ENCODE data around the gene GPALPP1.
"Not testable (repeated sequence)": the region's sequence is repeated elsewhere in the genome, so short reads cannot be mapped to it uniquely, and the experiment has no call there.

The GPALPP1 gene

DNA sequence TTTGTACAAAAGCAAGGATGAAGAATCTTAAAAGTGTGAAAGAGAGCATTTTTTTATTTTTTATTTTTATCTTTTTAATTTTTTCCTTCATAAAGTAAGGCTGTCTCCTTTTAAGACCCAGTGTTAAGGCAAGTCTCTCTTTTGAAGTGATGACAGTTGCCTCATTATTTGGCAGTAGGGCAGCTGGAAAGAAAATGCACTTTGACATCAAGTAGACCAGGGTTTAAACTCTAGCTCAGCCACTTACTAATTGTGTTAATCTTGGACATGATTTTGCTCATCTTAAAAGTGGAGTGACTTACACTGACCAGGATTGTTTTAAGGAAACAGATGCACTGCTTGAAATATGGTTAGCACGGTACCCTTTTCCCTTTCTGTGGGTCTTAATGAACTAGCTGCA lies 18.5 kb downstream of the GPALPP1 start:
- DNase-seq, result no peak

DNA sequence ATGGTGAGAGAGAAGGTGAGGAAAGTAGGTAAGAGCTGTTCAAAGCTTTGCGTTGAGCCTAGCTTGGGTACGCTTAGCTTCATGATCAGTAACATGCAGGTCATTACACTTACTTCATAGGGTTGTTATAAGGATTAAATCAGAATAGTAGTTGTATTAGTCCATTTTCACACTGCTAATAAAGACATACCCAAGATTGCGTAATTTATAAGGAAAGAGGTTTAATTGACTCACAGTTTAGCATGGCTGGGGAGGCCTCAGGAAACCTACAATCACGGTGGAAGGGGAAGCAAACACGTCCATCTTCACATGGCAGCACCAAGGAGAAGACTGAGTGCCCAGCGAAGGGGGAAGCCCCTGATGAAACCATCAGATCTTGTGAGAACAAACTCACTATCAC lies 21.9 kb downstream of the GPALPP1 start:
- DNase-seq, result no peak

DNA sequence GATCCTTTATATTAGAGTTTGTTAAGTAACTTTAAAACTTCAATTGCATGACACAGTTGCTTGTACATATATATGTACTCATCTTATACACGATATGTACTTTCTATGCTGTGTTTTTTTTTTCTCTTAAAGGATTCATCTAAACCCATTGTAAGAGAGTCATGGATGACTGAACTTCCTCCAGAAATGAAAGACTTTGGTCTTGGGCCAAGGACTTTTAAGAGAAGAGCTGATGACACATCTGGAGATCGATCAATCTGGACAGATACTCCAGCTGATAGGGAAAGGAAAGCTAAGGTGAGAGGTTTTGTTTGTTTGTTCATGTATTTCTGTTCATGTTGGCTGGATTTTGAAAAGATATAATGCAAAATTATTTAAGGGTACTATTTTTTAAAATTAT lies 26.0 kb downstream of the GPALPP1 start:
- DNase-seq, result no peak

DNA sequence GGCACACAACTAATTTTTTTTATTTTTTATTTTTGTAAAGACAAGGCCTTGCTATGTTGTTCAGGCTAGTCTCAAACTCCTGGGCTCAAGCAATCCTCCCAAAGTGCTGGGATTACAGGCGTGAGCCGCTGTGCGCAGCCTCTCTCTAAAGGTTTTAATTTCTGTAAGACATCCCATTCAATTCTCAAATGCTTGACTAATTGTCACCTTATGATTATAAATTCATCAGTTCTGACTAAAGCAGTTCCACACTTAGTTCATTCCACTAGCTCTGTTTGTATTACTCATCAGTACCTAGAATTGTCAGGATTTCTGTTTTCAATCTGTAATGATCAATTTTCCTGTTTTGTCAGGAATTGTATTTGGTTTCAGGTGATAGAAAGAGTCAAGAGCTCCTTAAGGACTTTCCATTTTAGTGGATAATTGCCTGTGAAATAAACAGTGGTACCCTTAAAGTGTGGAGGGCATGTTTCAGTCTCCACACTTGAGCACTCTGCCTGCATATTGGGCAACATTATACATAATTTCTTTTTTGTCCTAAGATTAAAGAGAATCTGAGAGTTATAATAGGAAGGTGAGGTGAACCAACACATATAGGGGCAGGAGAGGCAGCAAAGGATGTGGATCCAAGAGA lies 27.6 kb downstream of the GPALPP1 start:
- no peak for DNase-seq

DNA sequence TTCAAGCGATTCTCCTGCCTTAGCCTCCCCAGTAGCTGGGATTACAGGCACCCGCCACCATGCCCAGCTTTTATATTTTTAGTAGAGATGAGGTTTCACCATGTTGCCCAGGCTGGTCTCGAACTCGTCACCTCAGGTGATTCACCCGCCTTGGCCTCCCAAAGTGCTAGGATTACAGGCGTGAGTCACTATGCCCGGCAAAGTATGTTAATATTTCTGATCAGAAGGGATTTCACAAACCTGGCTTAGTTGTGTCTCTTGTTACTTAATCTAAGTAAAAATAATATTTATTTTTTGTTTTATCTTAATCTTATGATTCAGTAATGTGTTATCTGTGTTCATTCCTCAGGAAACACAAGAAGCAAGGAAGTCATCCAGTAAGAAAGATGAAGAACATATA lies 30.6 kb downstream of the GPALPP1 start:
- DNase-seq, result not testable (repeated sequence)

DNA sequence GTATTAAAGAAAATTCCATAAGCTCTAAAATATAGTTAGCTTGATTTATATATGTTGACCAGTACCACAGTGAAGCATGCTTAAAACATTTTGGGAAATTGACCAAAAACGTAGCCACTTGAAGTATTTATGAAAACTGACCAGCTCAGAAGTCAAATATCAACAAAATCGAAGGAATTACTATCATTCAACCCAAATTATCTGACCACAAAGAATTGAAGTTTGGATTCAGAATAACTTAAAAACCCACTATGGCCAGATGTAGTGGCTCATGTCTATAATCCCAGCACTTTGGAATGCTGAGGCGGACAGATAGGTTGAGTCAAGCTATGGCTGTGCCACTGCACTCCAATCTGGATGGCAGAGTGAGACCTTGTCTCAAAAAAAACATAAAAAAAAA lies 31.9 kb downstream of the GPALPP1 start:
- DNase-seq, result no peak

DNA sequence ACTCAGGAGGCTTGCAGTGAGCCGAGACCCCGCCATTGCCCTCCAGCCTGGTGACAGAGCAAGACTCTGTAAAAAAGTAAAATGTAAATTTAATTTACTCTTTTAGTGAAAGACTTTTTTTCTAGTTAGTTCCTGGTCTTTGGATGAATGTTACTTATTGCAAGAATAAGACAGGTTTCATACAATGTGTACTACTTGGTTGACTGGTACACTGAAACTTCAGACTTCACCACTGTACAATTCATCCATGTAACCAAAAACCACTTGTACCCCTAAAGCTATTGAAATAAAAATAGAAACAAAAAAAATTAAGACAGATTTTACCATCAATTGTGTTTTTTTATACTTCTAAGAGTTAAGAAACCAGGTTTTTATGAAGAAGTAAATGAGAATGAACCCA lies 35.5 kb downstream of the GPALPP1 start:
- no peak for DNase-seq

DNA sequence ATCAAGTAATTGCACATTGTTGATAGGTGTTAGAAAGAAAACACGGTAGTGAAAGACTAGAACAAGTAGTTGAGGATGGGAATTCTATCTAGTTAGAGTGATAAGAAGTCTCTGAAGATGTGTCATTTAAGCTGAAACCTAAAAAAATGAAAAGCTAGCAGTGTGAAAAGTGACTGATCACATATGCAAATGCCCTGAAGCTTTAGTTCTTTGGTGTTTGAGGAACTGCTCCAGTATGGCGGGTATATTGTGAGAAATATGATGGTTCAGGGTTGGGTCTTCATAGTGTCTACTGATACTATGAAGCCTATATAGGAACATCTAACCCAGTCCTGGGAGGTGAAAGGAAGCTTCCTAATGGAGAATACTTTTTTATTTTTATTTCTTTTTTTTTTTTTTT lies 45.0 kb downstream of the GPALPP1 start:
- no peak for DNase-seq

DNA sequence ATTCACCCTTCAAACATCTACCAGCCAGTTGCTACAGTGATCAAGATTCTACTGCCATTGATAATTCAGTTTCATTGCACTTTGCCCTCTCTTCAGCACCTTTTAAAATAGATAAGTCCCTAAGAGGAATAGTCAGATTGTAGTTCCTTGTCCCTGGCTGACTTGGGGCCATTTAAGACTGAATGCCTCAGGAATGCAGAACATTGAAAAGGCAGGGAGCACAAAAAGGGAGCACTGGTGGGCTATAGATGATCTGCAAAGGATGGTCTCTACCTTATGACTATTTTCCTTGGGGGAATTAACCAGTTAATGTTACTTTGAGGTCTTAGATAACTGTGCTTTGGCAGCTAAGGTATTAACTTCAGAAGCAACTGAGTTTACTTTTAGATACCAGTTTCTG lies 46.9 kb downstream of the GPALPP1 start:
- no peak for DNase-seq

DNA sequence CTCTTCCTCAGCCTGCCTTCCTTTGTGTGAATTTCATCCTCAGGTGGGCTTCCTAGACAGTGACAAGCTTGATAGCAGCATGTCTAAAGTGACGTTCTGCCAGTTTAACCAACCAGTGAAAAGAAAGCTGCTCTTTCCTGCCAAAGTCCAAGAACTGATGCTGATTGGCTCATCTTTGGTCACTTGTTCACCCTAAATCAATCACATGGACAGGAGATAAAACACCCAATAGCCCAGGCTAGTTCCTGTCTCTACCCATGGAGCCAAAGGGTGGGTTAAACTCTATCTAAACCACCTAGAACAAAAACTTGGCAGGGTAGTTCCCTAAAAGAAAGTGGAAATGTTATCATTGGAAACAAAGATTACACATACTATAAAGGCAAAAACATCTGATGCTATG lies 50.8 kb downstream of the GPALPP1 start:
- no peak for DNase-seq

DNA sequence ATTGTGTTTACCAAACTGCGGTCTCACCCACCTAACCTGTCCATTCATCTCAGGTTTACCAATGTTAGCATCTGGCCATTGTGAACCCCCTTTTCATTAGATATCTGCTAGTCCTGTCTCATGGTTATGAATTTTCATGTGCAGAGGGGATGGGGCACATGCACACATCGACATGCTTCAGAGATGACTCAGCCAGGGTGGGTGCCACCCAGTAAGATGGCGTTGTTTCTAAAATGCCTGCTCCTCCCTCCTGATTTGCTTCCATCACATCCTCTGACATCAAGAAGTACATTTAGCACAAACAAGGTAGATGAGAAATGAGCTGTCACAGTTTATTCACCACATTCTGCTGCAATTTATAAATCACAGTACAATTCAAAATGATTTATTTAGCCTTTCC lies 51.3 kb downstream of the GPALPP1 start:
- DNase-seq, result no peak

DNA sequence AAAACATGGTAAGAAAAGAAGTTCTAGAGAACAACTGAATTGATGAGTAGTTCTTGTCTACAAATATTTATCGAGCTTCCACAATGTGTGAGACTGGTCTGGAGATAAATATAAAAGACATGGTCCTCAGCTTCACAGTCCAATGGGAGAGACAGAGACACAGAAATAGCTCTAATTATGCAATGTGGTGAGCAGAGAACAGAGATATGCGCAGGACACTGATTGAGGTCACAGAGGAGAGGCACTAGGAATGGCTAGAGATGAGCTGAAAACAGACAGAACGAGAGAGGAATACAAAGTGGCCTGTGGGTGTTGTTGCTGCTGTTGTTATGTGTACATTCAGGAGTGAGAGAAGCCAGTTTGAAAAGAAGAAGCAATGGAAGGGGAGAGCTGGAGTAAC lies 53.2 kb downstream of the GPALPP1 start:
- no peak for DNase-seq

DNA sequence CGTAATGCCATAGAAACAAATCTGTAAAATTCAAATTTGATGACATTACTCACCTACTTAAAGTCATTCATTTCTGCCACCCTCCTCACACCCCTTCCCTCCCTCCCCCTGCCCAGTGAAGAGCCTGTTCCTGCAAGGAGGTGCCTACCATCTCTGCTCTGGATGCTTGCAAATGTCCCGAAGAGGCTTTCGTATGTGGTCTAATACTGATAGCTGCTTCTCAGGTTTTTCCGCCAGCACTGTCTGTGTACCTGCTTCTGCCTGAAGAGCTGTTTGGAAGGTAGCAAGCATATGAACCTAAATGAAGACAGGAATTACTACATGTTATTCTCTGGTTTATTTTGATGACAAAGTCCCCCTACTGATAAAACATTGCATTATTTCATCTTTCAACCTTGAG lies 57.1 kb downstream of the GPALPP1 start:
- DNase-seq, result no peak

DNA sequence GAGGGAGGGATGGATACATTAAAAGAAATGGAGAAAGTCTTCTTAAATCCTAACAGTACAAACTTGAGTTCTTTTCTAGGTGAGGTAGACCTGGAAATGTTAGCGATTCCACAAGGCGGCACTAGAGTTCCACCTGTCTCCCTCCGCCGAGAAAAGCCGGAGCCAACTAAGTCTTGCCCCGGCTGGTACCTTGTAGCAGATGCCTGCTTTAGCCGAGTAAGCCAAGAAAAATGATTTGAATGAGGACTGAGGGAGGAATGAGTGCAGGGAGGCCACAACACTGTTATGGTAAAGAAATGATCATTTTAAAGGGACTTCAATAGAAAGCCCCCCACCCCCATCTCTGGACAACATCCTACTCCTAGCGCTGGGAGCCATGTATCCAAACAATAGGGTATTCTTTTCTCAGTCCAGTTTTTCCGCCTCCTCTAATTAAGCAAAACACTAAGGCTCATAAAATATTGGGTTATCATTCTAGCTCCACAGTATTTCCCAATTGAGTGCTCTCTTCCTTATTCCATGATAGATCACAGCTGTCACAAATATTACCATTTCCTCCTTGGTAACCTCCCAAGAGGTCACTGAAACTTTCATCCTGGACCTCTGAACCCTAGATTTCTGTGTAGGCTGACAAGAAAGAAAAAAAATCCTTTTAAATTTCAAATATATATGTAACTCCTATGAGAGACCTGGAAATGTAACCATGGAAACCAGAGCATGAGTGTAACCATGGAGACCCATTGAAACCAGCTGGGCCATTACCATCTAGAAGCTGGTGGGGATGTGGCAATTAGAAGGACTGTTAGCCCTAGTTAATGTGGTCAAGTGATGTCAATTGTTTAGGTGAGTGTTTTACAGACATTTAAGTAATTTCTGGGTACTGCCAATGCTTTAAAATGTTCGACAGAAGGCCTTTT lies 58.3 kb downstream of the GPALPP1 start:
- peak; percentile 76 for DNase-seq

DNA sequence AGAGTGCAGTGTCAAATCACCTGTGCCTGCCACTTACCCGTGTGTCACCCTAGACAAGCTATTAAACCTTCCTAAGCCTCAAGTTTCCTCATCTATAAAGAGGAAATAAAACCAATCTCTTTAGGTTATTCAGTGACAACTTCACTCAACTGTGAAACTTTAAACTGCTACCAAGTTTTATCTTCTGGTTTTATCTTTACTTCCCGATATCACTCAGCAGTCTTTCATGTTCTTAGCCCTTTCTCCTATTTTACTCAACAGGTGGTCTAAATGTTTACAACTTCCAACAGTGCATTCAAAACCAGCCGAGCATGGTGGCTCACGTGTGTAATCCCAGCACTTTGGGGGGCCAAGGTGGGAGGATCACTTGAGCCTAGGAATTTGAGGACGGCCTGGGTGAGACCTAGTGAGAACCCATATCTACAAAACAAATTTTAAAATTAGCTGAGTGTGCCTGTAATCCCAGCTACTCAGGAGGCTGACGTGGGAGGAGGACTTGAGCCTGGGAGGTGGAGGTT lies 59.6 kb downstream of the GPALPP1 start:
- no peak for DNase-seq

DNA sequence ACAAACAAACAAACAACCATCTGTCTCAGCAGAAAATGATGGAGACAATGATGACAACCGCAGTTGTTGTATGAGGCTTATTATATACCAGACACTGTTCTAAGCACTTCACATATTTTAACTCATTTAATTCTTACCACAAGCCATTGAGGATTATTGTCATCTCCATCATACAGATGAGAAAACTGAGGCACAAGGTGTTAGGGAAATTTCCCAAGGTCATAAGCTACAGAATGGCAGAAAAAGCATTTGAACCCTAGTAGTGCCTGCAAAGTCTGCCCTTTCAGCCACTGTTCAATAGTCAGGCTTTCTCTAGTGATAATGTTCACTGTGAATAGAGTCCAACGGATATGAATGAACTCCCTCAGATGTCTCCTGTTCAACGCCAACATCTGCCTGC lies 60.1 kb downstream of the GPALPP1 start:
- DNase-seq, result no peak

DNA sequence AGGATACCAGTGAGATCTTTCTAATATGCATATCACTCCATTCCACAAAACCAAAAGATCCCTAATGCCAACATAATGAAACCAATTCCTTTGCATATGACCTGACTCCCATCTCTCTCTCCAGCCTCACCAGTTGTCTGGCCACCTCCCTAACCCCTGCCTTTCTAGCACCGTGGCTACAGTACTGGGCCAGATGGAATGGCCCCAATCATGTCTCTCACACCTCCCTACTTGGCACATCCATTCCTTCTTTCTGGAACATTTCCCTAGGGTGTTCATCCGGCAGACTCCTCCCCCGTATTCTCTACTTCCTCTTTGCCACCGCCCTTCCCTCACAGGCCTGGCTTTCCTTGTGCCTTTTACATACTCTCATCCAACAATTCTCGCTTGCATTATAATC lies 62.0 kb downstream of the GPALPP1 start:
- DNase-seq, result no peak

DNA sequence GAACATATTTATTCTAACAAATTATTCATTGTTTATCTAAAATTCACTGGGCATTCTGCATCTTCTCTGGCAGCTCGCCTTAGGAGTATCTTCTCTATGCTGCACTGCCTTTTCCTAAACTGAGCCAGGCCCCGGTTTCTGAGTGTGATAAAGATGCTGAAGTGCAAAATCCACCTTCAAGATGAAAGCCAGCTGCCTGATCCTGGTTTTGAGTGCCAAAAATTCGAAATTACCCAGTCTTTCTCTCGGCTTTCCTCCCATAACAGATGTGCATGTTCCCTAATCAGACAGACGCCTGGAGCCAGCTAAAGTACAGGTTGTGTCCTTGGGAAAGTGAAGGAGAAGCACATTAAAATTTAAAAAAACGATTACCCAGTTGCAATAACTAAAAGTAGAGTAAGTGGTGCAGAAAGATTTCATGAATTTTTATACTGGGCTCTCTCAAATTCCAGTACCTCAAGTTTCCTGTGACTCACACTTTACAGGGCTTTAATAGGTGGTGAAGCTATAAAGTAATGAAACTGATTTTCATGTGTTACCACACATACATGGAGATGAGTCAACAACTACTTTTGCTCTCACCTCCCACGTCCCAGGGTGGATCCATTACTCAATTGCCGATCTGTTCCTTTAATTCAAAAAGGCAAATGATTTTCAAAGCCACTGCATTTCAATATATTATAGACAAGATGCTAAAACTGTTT lies 66.0 kb downstream of the GPALPP1 start:
- peak; percentile 54 for DNase-seq

DNA sequence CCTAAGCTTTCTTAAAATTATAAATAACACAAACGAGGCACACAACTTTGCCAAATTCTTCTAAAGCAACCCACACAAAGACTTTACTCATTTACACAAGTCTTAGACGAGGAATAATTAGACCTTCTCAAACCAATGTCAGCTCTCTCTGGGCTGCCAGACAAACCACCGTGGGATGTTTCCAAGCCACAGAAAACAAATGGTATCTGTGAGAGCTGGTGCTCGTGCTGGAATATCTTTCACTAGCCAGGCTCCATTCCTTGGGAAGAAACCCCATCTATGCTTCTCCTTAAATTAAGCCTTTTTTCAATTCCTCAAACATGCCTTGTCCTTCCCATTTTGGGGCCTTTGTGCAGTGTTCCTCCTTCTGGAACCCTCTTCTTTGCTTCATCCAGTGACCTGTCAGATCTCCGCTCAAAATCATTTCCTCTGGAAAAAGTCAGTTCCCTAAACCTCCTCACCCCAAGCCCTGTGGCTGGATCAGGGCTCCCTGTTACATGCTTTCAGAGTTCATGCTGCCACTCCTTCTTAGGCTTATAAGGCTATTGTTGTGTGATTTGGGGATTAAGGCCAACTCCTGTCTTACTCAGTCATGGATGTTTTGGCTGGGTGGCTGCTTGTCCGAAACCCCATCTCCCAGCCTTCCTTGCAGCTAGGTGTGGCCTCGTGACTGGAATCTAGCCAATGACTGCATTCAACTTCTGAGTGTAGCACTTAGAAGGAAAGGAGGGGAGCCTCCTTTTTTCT lies 66.7 kb downstream of the GPALPP1 start:
- no peak for DNase-seq

DNA sequence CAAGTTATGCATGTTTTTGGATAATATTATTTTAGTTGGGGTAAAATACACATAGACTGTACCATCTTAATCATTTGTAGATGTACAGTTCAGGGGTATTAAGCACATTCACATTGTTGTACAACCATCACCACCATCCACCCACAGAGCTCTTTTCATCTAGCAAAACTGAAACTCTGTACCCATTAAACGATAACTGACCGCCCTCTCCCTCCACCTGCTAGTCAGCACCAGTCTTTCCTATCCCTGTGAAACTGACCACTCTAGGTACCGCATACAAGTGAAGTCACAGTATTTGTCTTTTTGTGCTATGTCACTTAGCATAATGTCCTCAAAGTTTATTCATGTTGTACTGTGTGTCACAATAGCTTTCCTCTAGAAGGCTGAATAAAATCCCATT lies 70.7 kb downstream of the GPALPP1 start:
- DNase-seq, result no peak

DNA sequence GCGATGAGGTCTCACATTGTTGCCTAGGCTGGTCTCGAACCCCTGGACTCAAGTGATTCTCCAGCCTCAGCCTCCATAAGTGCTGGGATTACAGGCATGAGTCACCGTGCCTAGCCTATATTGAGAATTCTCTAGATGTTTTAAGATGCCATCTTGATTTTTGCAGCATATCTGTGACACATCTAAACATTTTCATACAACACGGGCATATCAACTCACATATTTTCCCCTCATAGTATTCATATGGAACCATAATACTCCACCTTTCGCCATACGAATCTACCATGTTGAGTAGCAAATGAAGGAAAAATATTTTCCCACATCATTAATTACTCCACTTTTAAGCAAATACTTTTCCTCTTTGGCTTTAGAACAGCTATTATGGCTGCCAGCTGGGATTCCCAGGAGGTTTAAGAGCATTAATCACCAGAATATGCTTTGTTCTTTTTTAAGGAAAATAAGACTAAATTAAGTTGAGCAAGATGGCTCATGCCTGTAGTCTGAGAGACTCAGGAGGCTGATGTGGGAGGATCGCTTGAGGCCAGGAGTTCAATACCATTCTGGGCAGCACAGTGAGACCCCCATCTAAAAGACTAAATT lies 74.0 kb downstream of the GPALPP1 start:
- no peak for DNase-seq

DNA sequence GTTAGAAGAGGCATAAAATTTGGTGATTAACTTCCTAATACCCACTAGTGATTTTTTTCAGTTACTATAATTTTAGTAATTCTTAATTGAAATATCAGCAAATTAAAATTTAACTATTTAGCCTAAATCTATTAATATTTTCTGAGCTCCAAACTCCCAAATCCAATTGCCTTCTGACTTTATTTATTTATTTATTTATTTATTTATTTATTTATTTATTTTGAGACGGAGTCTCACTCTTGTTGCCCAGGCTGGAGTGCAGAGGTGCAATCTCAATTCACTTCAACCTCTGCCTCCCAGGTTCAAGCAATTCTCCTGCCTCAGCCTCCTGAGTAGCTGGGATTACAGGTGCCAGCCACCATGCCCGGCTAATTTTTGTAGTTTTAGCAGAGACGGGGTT lies 74.6 kb downstream of the GPALPP1 start:
- not testable (repeated sequence) for DNase-seq

DNA sequence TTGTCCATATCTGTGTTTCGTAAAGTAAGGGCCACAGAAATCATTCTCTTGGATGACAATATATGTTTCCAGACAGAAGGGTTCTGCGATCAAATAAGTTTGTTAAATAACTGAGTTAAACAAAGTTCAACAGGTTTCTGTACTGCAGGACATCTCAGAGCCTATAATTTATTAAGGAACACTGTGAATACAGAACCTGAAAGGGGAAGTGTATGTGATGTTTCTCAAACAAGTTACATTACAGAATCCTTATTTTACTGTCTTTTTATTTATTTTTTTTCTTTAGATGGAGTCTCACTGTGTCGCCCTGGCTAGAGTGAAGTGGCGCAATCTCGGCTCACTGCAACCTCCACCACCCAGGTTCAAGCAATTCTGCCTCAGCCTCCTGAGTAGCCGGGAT lies 75.6 kb downstream of the GPALPP1 start:
- DNase-seq, result no peak
